Gastroesophageal sphincter (tissue), 4 donors: ENCODE results near the gene MAPK8IP2. TPM values are rescaled to one million over a fixed set of nuclear protein-coding genes. Genes with fewer than 3 reads are reported as not detected.

Experiments
- ATAC-seq: fragments of 150-250 bp; one replicate; pipeline ENCODE4 v1.9.1; 2016; ENCODE audit warnings: mild to moderate bottlenecking, moderate library complexity
- H3K27ac ChIP-seq, 4 donors: fragments of 200-600 bp; sonication (generic) in 3 of 4; 1 replicate in 3 of 4; 2 replicates in 1 of 4; pipeline ENCODE4 v1.5.1; 2016 to 2019
- H3K27me3 ChIP-seq: fragments of 200-600 bp; sonication (generic); one replicate; pipeline ENCODE4 v1.5.1; 2019
- H3K36me3 ChIP-seq, 2 donors: fragments of 200-600 bp; sonication (generic); one replicate each; pipeline ENCODE4 v1.5.1; 2019; ENCODE audit warnings: control low read depth in 1 of 2
- H3K4me1 ChIP-seq, 3 donors: fragments of 200-600 bp; sonication (generic); 1 replicate in 2 of 3; 2 replicates in 1 of 3; pipeline ENCODE4 v1.5.1; 2016 to 2019; ENCODE audit warnings: control low read depth in 2 of 3
- H3K4me3 ChIP-seq, 2 donors: fragments of 200-600 bp; sonication (generic); one replicate each; pipeline ENCODE4 v1.5.1; 2019; ENCODE audit warnings: mild to moderate bottlenecking in 1 of 2, moderate library complexity in 1 of 2
- H3K9me3 ChIP-seq, 3 donors: fragments of 200-600 bp; sonication (generic); one replicate each; pipeline ENCODE4 v1.5.1; 2017 to 2019; ENCODE audit warnings: control low read depth in 2 of 3
- CTCF ChIP-seq, 4 experiments: fragments of 200-600 bp in 2 of 4; fragments of 450-650 bp in 2 of 4; sonication (generic) in 1 of 4; IDR thresholded peaks; one replicate each; pipeline ENCODE4 v1.5.1; 2017 to 2019; ENCODE audit warnings: antibody characterized with exemption in 4 of 4, mild to moderate bottlenecking in 2 of 4, moderate library complexity in 2 of 4
- EP300 ChIP-seq: sonication (generic); formaldehyde crosslinking; IDR thresholded peaks from one replicate; pipeline ENCODE4 v1.6.1; 2017; ENCODE audit warnings: antibody characterized with exemption, mild to moderate bottlenecking
- POLR2A ChIP-seq, 2 donors: fragments of 450-650 bp; IDR thresholded peaks; one replicate each; pipeline ENCODE4 v1.6.1; 2017; ENCODE audit warnings: antibody characterized with exemption in 2 of 2, mild to moderate bottlenecking in 2 of 2, moderate library complexity in 1 of 2
- POLR2AphosphoS5 ChIP-seq: sonication (generic); formaldehyde crosslinking; IDR thresholded peaks from one replicate; pipeline ENCODE4 v1.6.1; 2017; ENCODE audit warnings: antibody characterized with exemption
- WGBS, 2 donors: methylation state at CpG; one replicate each; pipeline ENCODE4 v1.1.5; 2018; ENCODE audit warnings: low coverage in 1 of 2; 5-methylcytosine and 5-hydroxymethylcytosine counted together
- total RNA-seq, 4 donors: library from RNA; depleted of rRNA; stranded (reverse); fragments of >200 nt; gene quantifications; one replicate each; pipeline ENCODE4 v1.1.0, GENCODE V29; 2016

Gene MAPK8IP2
- total RNA-seq, 4 donors from 2014 or later = 0.93 to 3.7 (median 2.3) TPM

GRCh38 chr22:50621948-50622722 is 21.5 kb downstream of the MAPK8IP2 start:
- ATAC-seq = no peak
- TF ChIP-seq POLR2AphosphoS5 (no peak), CTCF (IDR thresholded peaks at IDR 0.05) (no peak), EP300 (no peak), POLR2A (IDR thresholded peaks at IDR 0.05) (no peak)
- Histone ChIP-seq H3K4me1 (peaks cover 0 to 38% (median 9%) of the 10 kb centered on the region in 3 donors), H3K27ac (no peak overlapping the region), H3K4me3 (no peak overlapping the region), H3K36me3 (peaks cover 0 to 25% of the 10 kb centered on the region in 2 donors), H3K27me3 (peaks cover 43% of the 10 kb centered on the region), H3K9me3 (no peaks in the 10 kb centered on the region)
- WGBS, 2 donors = 20 to 37% methylated on average over 14 to 17 of the region's 18 CpGs

- Histone ChIP-seq H3K4me1 (peaks cover 0 to 44% (median 13%) of the 10 kb centered on the region in 3 donors), H3K27me3 (peaks cover 41% of the 10 kb centered on the region), H3K27ac (no peak overlapping the region), H3K36me3 (peaks cover 0 to 25% of the 10 kb centered on the region in 2 donors), H3K9me3 (no peaks in the 10 kb centered on the region), H3K4me3 (no peak overlapping the region)
- 77% methylated on average over 3 of the region's 16 CpGs; no CpG with 5 or more reads in 1 of the 2 donors for WGBS, 2 donors
- no peak for TF ChIP-seq EP300
- no peak for TF ChIP-seq CTCF (IDR thresholded peaks at IDR 0.05)
- TF ChIP-seq POLR2A (IDR thresholded peaks at IDR 0.05) = no peak
- no peak for TF ChIP-seq POLR2AphosphoS5
- ATAC-seq = no peak
Observed at GRCh38 chr22:50622723-50623327, 22.2 kb downstream of the MAPK8IP2 start.

- TF ChIP-seq POLR2AphosphoS5 = no peak
- no peak for TF ChIP-seq CTCF (IDR thresholded peaks at IDR 0.05)
- TF ChIP-seq EP300 = no peak
- TF ChIP-seq POLR2A (IDR thresholded peaks at IDR 0.05) = no peak
- peaks cover 0 to 53% (median 18%) of the 10 kb centered on the region in 3 donors for H3K4me1 ChIP-seq
- H3K36me3 ChIP-seq = peaks cover 0 to 25% of the 10 kb centered on the region in 2 donors
- no peaks in the 10 kb centered on the region for H3K9me3 ChIP-seq
- H3K4me3 ChIP-seq = no peak overlapping the region
- 38% methylated on average over 3 of the region's 16 CpGs; no CpG with 5 or more reads in 1 of the 2 donors for WGBS, 2 donors
- no peak overlapping the region for H3K27ac ChIP-seq
- ATAC-seq = no peak
- H3K27me3 ChIP-seq = peaks cover 27% of the 10 kb centered on the region
Observed at GRCh38 chr22:50624347-50625130, 23.9 kb downstream of the MAPK8IP2 start.

GRCh38 chr22:50625131-50625567 is 24.6 kb downstream of the MAPK8IP2 start:
- TF ChIP-seq POLR2AphosphoS5 (no peak), POLR2A (IDR thresholded peaks at IDR 0.05) (no peak), CTCF (IDR thresholded peaks at IDR 0.05) (no peak), EP300 (no peak)
- no peak overlapping the region for H3K4me3 ChIP-seq
- H3K27me3 ChIP-seq = peaks cover 21% of the 10 kb centered on the region
- ATAC-seq = no peak
- H3K36me3 ChIP-seq = peaks cover 0 to 25% of the 10 kb centered on the region in 2 donors
- WGBS, 2 donors = 71 to 80% methylated on average over 2 to 3 of the region's 14 CpGs
- H3K4me1 ChIP-seq = peaks cover 0 to 48% (median 16%) of the 10 kb centered on the region in 3 donors
- H3K27ac ChIP-seq = no peak overlapping the region
- H3K9me3 ChIP-seq = no peaks in the 10 kb centered on the region
